GM12891 (cell line): ENCODE results near the gene KLHL21.
"Not testable (repeated sequence)": the region's sequence is repeated elsewhere in the genome, so short reads cannot be mapped to it uniquely, and the experiment has no call there.

Experiments
- DNase-seq: peaks from one replicate; pipeline ENCODE4 v3.0.0; 2011; ENCODE audit warnings: low spot score; ENCODE audit not compliant: insufficient read length
- FAIRE-seq: peaks from 2 replicates; lab custom pipeline; 2011; peaks lifted over from hg19 to GRCh38; lab: Jason Lieb, UNC
- PAX5 ChIP-seq: IDR thresholded peaks from 2 replicates; pipeline ENCODE4 v1.6.1; 2011; ENCODE audit warnings: low read length, moderate library complexity, mild to moderate bottlenecking; ENCODE audit not compliant: insufficient read depth, severe bottlenecking
- POLR2A ChIP-seq: IDR thresholded peaks from 2 replicates; pipeline ENCODE4 v1.6.1; 2011; ENCODE audit warnings: low read depth, low read length, control low read depth
- POLR2AphosphoS5 ChIP-seq: IDR thresholded peaks from 2 replicates; pipeline ENCODE4 v1.6.1; 2011; ENCODE audit warnings: low read depth, low read length, control low read depth
- POU2F2 ChIP-seq: IDR thresholded peaks from 2 replicates; pipeline ENCODE4 v1.6.1; 2011; ENCODE audit warnings: low read depth, mild to moderate bottlenecking, control low read depth, low read length, moderate library complexity
- SPI1 ChIP-seq: IDR thresholded peaks from 2 replicates; pipeline ENCODE4 v1.6.1; 2011; ENCODE audit warnings: low read depth, low read length, control low read depth
- TAF1 ChIP-seq: IDR thresholded peaks from 2 replicates; pipeline ENCODE4 v1.6.1; 2011; ENCODE audit warnings: low read depth, low read length, control low read depth

KLHL21 gene

DNA sequence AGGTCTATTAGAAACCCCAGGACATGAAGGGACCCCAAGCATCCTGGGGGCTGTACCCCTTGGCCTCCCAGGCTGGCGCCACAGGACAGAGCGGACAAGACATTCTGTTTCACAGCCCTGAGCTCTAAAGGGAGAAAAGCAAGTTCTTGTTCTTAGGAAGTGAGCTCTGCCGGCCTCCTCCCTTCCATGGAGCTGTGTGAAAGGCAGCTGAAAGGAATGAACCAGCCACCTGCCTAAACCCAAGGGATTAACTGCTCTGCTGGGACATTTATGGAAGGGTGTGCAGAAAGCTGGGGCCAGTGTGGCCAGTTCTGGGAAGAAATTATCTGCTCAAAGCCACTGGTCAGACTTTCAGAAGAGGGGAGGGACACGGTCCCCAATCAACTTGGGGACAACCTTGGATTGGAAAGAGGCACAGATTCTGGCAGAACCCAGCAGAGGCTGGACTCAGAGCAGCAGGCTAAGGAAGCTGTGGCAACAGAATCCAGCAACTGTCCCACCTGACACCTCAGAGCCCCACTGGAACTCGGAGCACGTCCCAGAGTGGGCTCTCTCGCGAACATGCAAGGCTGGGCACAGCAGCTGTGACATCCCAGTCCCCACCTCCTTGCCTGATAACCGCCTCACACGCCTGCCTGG lies 2.1 kb downstream of the KLHL21 start:
- FAIRE-seq (no peak), DNase-seq (no peak)
- TF ChIP-seq SPI1 (no peak), POLR2A (no peak), PAX5 (no peak), POLR2AphosphoS5 (no peak), POU2F2 (no peak), TAF1 (no peak)

- not testable (repeated sequence) for FAIRE-seq
Observed at GRCh38 chr1:6599991-6600390, 2.7 kb downstream of the KLHL21 start.

GRCh38 chr1:6599141-6599975 lies 3.3 kb downstream of the KLHL21 start:
- FAIRE-seq (peak; percentile 57), DNase-seq (no peak)
- no peak for TF ChIP-seq POU2F2
- no peak for TF ChIP-seq TAF1
- TF ChIP-seq SPI1, result peak; percentile 73
- TF ChIP-seq PAX5, result no peak
- TF ChIP-seq POLR2AphosphoS5, result no peak
- no peak for TF ChIP-seq POLR2A

More at GRCh38 chr1:6599991-6600390, 2.7 kb downstream of the KLHL21 start:
- not testable (repeated sequence) for DNase-seq

- FAIRE-seq (no peak), DNase-seq (no peak)
- TF ChIP-seq POU2F2 (no peak), POLR2AphosphoS5 (no peak), PAX5 (no peak), TAF1 (no peak)
Observed at GRCh38 chr1:6597777-6598131, 4.9 kb downstream of the KLHL21 start.

- no peak for DNase-seq
- FAIRE-seq, result no peak
- no peak for TF ChIP-seq TAF1
- no peak for TF ChIP-seq POU2F2
- no peak for TF ChIP-seq POLR2AphosphoS5
- no peak for TF ChIP-seq POLR2A
- no peak for TF ChIP-seq PAX5
- no peak for TF ChIP-seq SPI1
Observed at GRCh38 chr1:6596886-6597776, 5.5 kb downstream of the KLHL21 start.

GRCh38 chr1:6596351-6596750 lies 6.3 kb downstream of the KLHL21 start:
- DNase-seq (no peak), FAIRE-seq (no peak)
- TF ChIP-seq PAX5 (no peak), SPI1 (no peak), POU2F2 (no peak), TAF1 (no peak), POLR2A (no peak), POLR2AphosphoS5 (no peak)

DNA sequence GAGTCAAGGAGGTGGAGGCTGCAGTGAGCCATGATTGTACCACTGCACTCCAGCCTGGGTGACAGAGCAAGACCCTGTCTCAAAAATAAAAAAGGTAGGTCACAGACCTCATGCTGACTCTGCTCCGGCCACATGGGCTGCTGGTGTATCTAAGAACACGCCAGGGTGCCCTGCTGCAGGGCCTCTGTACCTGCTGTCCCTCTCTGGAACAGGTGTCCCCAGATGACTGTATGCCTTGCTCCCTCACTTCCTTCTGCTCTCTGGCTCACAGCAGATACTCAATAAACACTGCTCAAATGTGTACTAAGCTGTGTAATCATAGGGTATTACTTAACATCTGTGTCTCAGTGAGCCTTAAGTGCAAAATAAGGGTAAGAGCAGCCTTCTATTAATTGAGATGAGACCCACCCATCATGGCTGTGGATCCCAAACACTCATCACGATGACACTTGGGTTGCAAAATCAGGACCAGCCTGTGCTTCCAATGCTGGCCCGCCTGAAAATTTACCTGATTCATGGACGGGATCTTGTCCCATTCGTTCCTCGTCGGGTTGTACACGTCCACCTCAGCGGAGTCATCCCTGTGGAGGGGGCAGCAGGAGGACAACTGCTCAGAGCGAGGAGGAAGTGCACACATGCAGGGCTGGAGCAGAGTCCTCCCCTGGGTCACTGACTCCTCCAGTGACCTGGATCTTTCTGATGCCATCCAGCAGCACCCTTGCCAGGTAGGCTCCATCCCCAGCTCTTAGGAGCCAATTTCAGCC lies 7.5 kb downstream of the KLHL21 start:
- no peak for TF ChIP-seq POLR2AphosphoS5
- no peak for TF ChIP-seq POLR2A
- DNase-seq (no peak), FAIRE-seq (no peak)

DNA sequence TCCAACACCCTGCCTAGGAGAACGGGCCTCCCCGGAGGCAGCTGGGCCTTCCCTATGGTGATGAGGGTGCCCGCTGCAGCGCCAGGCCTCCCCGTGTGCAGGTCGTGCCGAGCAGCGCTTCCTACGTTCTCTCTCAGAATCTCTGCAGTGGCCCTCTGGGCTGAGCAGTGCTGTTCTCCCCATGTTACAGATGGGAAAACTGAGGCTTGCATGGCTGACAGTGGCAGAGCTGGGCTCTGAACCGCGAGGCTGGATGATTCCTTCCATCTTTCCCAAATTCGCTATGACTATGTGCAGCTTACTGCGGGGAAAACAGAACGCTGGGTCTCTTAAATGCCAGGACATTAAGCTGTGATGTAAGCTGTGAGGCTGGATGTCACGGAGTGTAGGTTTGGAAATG lies 8.9 kb downstream of the KLHL21 start:
- DNase-seq (no peak), FAIRE-seq (no peak)
- TF ChIP-seq POLR2A (no peak), PAX5 (no peak), SPI1 (no peak)

GRCh38 chr1:6592865-6593593 lies 9.6 kb downstream of the KLHL21 start:
- no peak for FAIRE-seq
- no peak for TF ChIP-seq POU2F2

DNA sequence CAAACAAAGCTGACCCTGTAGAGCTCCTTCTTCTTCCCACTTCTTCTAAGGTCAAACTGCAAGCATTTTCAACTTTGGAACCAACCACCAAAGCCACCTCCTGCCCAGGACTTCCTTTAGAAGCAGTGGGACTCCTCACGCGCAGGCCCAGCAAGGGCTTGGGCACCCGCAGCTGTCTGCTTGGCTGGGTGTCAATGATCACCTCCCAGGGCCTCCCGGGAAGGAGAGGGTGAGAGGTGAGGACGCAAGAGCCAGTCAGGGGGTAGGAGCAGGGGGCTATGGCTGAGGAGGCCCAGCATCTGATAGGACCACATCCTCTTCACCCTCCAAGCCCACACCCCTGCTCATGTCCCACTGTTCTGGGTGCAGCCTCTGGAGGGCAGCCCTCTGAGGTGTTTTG lies 10.2 kb downstream of the KLHL21 start:
- no peak for DNase-seq
- FAIRE-seq, result no peak
- TF ChIP-seq PAX5, result no peak
- TF ChIP-seq POLR2A, result no peak

More at GRCh38 chr1:6592865-6593593, 9.6 kb downstream of the KLHL21 start:
- DNase-seq, result no peak
